Superior temporal gyrus (tissue), 1 donor: Measurements from ENCODE around the gene PTCD1.

ENCODE experiments used
- DNase-seq: peaks from one replicate; pipeline ENCODE4 v3.0.0-alpha.2; 2016; ENCODE audit errors: extremely low spot score

The PTCD1 gene

DNA sequence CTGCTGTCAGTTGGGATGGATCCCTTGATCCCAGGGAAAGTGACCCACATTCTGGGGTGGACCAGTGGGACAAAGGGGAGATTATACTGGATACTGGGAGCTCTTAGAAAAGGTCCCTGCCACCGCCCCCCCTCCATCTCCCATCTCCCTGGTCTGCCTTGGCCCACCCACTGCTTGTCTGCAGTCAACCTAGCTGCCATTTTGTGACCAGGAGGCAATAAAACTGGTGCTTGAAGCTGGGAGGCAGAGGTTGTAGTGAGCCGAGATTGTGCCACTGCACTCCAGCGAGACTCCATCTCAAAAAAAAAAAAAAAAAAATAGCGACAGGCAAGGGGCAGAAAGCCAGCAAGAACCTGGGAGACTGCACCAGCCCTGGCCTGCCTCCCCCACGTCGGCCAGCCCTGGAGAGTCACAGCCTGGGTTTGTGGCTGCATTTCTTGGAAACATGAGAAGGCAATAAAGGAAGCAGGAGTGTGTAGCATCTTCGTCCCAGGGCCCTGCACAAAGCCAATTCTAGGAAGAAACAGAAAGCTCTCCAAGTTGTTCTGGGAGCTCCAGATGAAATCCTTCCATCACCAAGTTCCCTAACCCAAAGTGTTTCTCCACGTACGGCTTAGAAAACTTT is 68.7 kb downstream of the PTCD1 start:
- no peak for DNase-seq

DNA sequence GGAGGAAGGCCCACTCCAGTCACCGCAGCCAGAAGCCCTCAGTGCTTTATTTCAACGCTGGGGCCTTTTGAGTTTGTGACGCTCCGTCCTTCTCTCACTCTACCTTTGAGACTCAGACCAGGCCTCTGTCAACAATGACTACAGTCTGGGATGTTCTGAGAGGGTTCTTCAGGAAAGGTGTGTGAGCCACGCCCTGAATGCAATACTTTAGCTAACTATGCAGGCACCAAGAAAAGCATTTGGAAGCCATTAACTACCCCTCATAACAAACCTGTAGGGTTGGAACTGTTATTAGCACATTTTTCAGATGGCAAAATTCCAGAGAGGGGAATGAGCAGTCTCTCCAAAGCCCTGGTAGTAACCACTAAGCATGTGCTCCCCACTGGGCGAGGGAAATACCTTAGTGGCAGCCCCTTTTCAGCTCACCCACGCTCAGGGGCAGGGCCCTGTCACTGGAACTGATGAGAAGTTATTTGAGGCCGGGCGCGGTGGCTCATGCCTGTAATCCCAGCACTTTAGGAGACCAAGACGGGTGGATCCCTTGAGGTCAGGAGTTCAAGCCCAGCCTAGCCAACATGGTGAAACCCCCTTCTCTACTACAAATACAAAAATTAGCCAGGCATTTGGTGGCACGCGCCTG is 69.7 kb downstream of the PTCD1 start:
- no peak for DNase-seq
